Measurements from ENCODE around the gene STOX1.

GRCh38 chr10:68781613-68782574 lies 45.4 kb upstream of the STOX1 start:
- TF ChIP-seq CTCF (IDR thresholded peaks at IDR 0.05; ENCODE audit: low read depth, low read length, poor library complexity, severe bottlenecking), result no peak
- TF ChIP-seq EZH2phosphoT487 (IDR thresholded peaks at IDR 0.05; ENCODE audit: borderline replicate concordance, low read length), result no peak
